ENCODE results near the gene CEP164. TPM values are rescaled to one million over a fixed set of nuclear protein-coding genes. Genes with fewer than 3 reads are reported as not detected.

The CEP164 gene
- total RNA-seq, 1 experiment from 2014 or later, result 21.0 TPM

DNA sequence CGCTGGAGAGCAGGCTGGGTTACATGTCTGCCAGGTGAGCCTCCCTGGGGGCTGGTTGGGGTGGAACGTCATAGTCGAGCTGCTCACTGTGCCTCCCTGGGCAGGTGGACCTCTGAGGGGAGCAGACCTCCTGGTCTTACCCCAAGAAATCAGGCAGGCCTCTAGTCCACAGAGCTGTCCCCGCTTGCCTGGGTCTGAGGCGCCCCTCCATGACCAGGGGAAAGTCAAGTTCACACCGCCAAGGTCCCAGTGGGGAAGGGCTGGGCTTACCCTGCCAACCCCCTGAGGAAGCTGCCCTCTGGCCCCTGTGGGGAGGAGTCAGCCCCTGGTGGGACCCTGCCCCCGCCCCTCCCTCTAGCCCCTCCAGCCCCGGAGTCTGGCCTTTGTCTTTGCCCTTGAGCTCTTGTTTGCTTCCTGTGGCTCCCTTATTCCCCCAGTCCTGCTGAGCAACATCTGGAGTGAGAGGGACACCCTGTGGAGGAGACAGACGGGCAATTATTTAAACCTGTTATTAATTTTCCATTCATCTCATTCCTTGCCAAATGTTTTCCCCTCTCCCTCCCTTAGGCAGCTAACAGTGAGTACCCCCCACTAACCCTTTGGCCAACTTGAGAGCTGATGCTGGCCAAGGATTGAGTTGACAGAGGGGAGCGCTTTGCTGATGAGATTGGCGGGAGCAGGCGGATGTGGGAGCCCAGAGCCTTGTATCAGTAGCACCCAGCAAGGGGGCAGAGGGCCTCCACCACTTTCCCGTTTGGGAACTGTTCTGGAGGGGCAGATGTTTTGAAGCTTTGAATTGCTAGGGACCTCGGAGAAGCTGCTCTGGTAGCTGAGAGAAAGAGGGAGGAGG, 83.4 kb downstream of the CEP164 start:
- no peak overlapping the region for H3K27ac Mint-ChIP-seq
- CTCF ChIA-PET, result interaction anchor here (0.6 to 10.4 kb wide), 7 partner anchors 14 to 536 kb away, joined by 3 to 103 read pairs (median 5); no protein-coding TSS in a partner anchor
- POLR2A ChIA-PET, result no interaction called here

DNA sequence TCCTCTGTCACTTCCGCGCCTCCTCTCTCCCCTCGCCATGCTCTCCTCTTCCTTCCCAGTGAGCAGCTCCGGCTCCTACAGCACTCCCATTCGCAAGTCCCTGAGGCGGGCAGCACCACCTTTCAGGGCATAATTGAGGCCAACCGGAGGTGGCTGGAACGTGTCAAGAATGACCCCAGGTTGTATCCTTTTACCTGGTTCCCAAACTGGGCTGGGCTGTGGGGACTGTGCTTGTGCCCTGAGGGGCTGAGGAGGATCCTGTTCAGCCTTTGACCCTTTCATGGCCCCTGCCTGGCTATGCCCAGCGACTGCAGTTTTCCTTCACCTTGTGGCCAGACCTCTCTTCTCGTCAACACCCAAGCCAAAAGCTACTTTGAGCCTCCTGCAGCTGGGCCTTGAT, 84.1 kb downstream of the CEP164 start:
- Mint-ChIP-seq H3K27ac (no peak overlapping the region), H3K36me3 (peaks cover 19% of the 10 kb centered on the region), H3K27me3 (ENCODE audit: low read depth) (no peaks in the 10 kb centered on the region), H3K9me3 (no peaks in the 10 kb centered on the region), H3K4me1 (peaks cover 17% of the 10 kb centered on the region), H3K4me3 (no peak overlapping the region)
- TF ChIP-seq FOXP1 (CRISPR knock-in tag; IDR thresholded peaks at IDR 0.05; ENCODE audit: borderline replicate concordance) (no peak), OVOL2 (CRISPR knock-in tag; IDR thresholded peaks at IDR 0.05; ENCODE audit: borderline replicate concordance) (no peak), MXD4 (CRISPR knock-in tag; IDR thresholded peaks at IDR 0.05; ENCODE audit: borderline replicate concordance) (no peak), JAZF1 (CRISPR knock-in tag; IDR thresholded peaks at IDR 0.05) (no peak), ZBTB43 (CRISPR knock-in tag; IDR thresholded peaks at IDR 0.05) (no peak), RELA (CRISPR knock-in tag; IDR thresholded peaks at IDR 0.05; ENCODE audit: borderline replicate concordance) (no peak), TEAD4 (CRISPR knock-in tag; IDR thresholded peaks at IDR 0.05) (no peak), SP1 (CRISPR knock-in tag; conservative IDR thresholded peaks at IDR 0.05) (no peak), GABPB1 (CRISPR knock-in tag; IDR thresholded peaks at IDR 0.05) (no peak), RORB (CRISPR knock-in tag; IDR thresholded peaks at IDR 0.05) (no peak), NFYB (CRISPR knock-in tag; conservative IDR thresholded peaks at IDR 0.05; ENCODE audit: low read depth) (no peak), PRRX2 (CRISPR knock-in tag; IDR thresholded peaks at IDR 0.05) (no peak), MAX (CRISPR knock-in tag; IDR thresholded peaks at IDR 0.05) (no peak), ZNF671 (CRISPR knock-in tag; IDR thresholded peaks at IDR 0.05) (no peak), ZNF138 (CRISPR knock-in tag; conservative IDR thresholded peaks at IDR 0.05) (no peak), NR1H2 (CRISPR knock-in tag; IDR thresholded peaks at IDR 0.05) (no peak)
- TF ChIP-seq, protein P1, sequence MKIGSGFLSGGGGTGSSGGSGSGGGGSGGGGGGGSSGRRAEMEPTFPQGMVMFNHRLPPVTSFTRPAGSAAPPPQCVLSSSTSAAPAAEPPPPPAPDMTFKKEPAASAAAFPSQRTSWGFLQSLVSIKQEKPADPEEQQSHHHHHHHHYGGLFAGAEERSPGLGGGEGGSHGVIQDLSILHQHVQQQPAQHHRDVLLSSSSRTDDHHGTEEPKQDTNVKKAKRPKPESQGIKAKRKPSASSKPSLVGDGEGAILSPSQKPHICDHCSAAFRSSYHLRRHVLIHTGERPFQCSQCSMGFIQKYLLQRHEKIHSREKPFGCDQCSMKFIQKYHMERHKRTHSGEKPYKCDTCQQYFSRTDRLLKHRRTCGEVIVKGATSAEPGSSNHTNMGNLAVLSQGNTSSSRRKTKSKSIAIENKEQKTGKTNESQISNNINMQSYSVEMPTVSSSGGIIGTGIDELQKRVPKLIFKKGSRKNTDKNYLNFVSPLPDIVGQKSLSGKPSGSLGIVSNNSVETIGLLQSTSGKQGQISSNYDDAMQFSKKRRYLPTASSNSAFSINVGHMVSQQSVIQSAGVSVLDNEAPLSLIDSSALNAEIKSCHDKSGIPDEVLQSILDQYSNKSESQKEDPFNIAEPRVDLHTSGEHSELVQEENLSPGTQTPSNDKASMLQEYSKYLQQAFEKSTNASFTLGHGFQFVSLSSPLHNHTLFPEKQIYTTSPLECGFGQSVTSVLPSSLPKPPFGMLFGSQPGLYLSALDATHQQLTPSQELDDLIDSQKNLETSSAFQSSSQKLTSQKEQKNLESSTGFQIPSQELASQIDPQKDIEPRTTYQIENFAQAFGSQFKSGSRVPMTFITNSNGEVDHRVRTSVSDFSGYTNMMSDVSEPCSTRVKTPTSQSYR (CRISPR knock-in tag; IDR thresholded peaks at IDR 0.05), result no peak
- peak; percentile 28; the same call in 1 of the 2 replicates for ATAC-seq
- ChIA-PET CTCF (interaction anchor here (0.9 to 10.4 kb wide), 5 partner anchors 14 to 535 kb away, joined by 3 to 103 read pairs (median 6); no protein-coding TSS in a partner anchor), POLR2A (no interaction called here)
- no peak for DNase-seq (ENCODE audit: low spot score)

More for the DNA sequence above, 83.4 kb downstream of the CEP164 start:
- peaks cover 5% of the 10 kb centered on the region for H3K9me3 Mint-ChIP-seq
- ATAC-seq (peak; percentile 55; the same call in 1 of the 2 replicates), DNase-seq (ENCODE audit: low spot score) (no peak)
- peak; percentile 25 for TF ChIP-seq ZNF423 (CRISPR knock-in tag; IDR thresholded peaks at IDR 0.05)
- TF ChIP-seq CREB1 (CRISPR knock-in tag; IDR thresholded peaks at IDR 0.05), result no peak
- H3K27me3 Mint-ChIP-seq (ENCODE audit: low read depth), result 0 out of 2 replicates have a peak, but pooled peaks cover 2% of the 10 kb centered on the region
- peaks cover 17% of the 10 kb centered on the region for H3K4me1 Mint-ChIP-seq
- H3K4me3 Mint-ChIP-seq, result no peak overlapping the region
- H3K36me3 Mint-ChIP-seq, result peaks cover 26% of the 10 kb centered on the region

GRCh38 chr11:117412176-117412575, 84.5 kb downstream of the CEP164 start:
- no peaks in the 10 kb centered on the region for H3K27me3 Mint-ChIP-seq (ENCODE audit: low read depth)
- CTCF ChIA-PET, result interaction anchor here (0.9 to 10.4 kb wide), 3 partner anchors 13 to 32 kb away, joined by 6 to 103 read pairs (median 6); no protein-coding TSS in a partner anchor

More at GRCh38 chr11:117412176-117412575, 84.5 kb downstream of the CEP164 start:
- ATAC-seq, result no peak
- no peak for DNase-seq (ENCODE audit: low spot score)
- Mint-ChIP-seq H3K4me3 (no peak overlapping the region), H3K4me1 (peaks cover 17% of the 10 kb centered on the region), H3K27ac (no peak overlapping the region), H3K9me3 (no peaks in the 10 kb centered on the region), H3K36me3 (peaks cover 17% of the 10 kb centered on the region)
- no peak for TF ChIP-seq ZNF263 (CRISPR knock-in tag; IDR thresholded peaks at IDR 0.05; ENCODE audit: low read depth)
- TF ChIP-seq, protein P2, sequence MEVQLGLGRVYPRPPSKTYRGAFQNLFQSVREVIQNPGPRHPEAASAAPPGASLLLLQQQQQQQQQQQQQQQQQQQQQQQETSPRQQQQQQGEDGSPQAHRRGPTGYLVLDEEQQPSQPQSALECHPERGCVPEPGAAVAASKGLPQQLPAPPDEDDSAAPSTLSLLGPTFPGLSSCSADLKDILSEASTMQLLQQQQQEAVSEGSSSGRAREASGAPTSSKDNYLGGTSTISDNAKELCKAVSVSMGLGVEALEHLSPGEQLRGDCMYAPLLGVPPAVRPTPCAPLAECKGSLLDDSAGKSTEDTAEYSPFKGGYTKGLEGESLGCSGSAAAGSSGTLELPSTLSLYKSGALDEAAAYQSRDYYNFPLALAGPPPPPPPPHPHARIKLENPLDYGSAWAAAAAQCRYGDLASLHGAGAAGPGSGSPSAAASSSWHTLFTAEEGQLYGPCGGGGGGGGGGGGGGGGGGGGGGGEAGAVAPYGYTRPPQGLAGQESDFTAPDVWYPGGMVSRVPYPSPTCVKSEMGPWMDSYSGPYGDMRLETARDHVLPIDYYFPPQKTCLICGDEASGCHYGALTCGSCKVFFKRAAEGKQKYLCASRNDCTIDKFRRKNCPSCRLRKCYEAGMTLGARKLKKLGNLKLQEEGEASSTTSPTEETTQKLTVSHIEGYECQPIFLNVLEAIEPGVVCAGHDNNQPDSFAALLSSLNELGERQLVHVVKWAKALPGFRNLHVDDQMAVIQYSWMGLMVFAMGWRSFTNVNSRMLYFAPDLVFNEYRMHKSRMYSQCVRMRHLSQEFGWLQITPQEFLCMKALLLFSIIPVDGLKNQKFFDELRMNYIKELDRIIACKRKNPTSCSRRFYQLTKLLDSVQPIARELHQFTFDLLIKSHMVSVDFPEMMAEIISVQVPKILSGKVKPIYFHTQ (CRISPR knock-in tag; IDR thresholded peaks at IDR 0.05), result no peak
- no peak for TF ChIP-seq JUN (CRISPR knock-in tag; IDR thresholded peaks at IDR 0.05)
- no peak for TF ChIP-seq ZNF317 (CRISPR knock-in tag; IDR thresholded peaks at IDR 0.05; ENCODE audit: borderline replicate concordance, low read depth)
- no peak for TF ChIP-seq CDX4 (CRISPR knock-in tag; IDR thresholded peaks at IDR 0.05; ENCODE audit: borderline replicate concordance)
- no peak for TF ChIP-seq NFATC4 (CRISPR knock-in tag; IDR thresholded peaks at IDR 0.05)
- no peak for TF ChIP-seq EMX1 (CRISPR knock-in tag; IDR thresholded peaks at IDR 0.05)
- POLR2A ChIA-PET, result no interaction called here
